Effector CD8-positive, alpha-beta T cell (primary cell): Measurements from ENCODE around the gene RGN.
"Not testable (repeated sequence)": the region's sequence is repeated elsewhere in the genome, so short reads cannot be mapped to it uniquely, and the experiment has no call there.

Experiments
- DNase-seq: peaks from one replicate; lab custom pipeline; 2025; lab: John Stamatoyannopoulos, UW
- total RNA-seq, 4 experiments: gene quantifications; one replicate each; lab custom pipeline; 2026; lab: John Stamatoyannopoulos, UW

RGN gene
- total RNA-seq: 0 to 0.18 (median 0) reads per million in 4 experiments

GRCh38 chrX:47078129-47079043 lies at the start of gene RGN:
TSS of gene RGN (plus strand) at chrX:47078443. CDS start at chrX:47081145, 2,702 bp downstream.
- DNase-seq: no peak

- no peak for DNase-seq
Measured at GRCh38 chrX:47030339-47030738, 47.9 kb upstream of the RGN start.

- no peak for DNase-seq
Measured at GRCh38 chrX:47047989-47048388, 30.3 kb upstream of the RGN start.

GRCh38 chrX:47059142-47059874 lies 18.9 kb upstream of the RGN start:
- DNase-seq: no peak

GRCh38 chrX:47060708-47061107 lies 17.5 kb upstream of the RGN start:
- no peak for DNase-seq

- DNase-seq: no peak
Measured at GRCh38 chrX:47061238-47061919, 16.9 kb upstream of the RGN start.

GRCh38 chrX:47063179-47063578 lies 15.1 kb upstream of the RGN start:
- DNase-seq: no peak

- DNase-seq: no peak
Measured at GRCh38 chrX:47068214-47068613, 10.0 kb upstream of the RGN start.

- no peak for DNase-seq
Measured at GRCh38 chrX:47068720-47069119, 9.5 kb upstream of the RGN start.

GRCh38 chrX:47080215-47080914 lies 2.1 kb downstream of the RGN start:
- no peak for DNase-seq

- no peak for DNase-seq
Measured at GRCh38 chrX:47080915-47081236, 2.6 kb downstream of the RGN start.

- DNase-seq: no peak
Measured at GRCh38 chrX:47091149-47091775, 13.0 kb downstream of the RGN start.

GRCh38 chrX:47093248-47093647 lies 15.0 kb downstream of the RGN start:
- no peak for DNase-seq

- DNase-seq: no peak
Measured at GRCh38 chrX:47093860-47094259, 15.6 kb downstream of the RGN start.

GRCh38 chrX:47097018-47097417 lies 18.8 kb downstream of the RGN start:
- DNase-seq: no peak

GRCh38 chrX:47098338-47099094 lies 20.3 kb downstream of the RGN start:
- DNase-seq: no peak

- no peak for DNase-seq
Measured at GRCh38 chrX:47101206-47101605, 23.0 kb downstream of the RGN start.

- not testable (repeated sequence) for DNase-seq
Measured at GRCh38 chrX:47110936-47111615, 32.8 kb downstream of the RGN start.

- no peak for DNase-seq
Measured at GRCh38 chrX:47112316-47112954, 34.2 kb downstream of the RGN start.
